ENCODE measurements around the gene GPRC5C.

GRCh38 chr17:74450231-74450630, 18.3 kb downstream of the GPRC5C start:
- TF ChIP-seq POLR2A (IDR thresholded peaks at IDR 0.05; ENCODE audit: extremely low read depth, insufficient read length), result no peak
- no peak for TF ChIP-seq CTCF (IDR thresholded peaks at IDR 0.05; ENCODE audit: low read depth, low read length)
- TF ChIP-seq MYC (IDR thresholded peaks at IDR 0.05; ENCODE audit: low read depth, low read length), result no peak

Measured in NB4 (cell line).